Neural cell (in vitro differentiated cells): ENCODE measurements around the gene DAZAP1.

Source experiments
- CTCF ChIP-seq: fragments of 450-650 bp; IDR thresholded peaks from 2 replicates; pipeline ENCODE4 v1.5.1; 2014; ENCODE audit warnings: antibody characterized with exemption, mild to moderate bottlenecking, moderate library complexity; ENCODE audit not compliant: poor library complexity, severe bottlenecking
- MXI1 ChIP-seq: fragments of 450-650 bp; conservative IDR thresholded peaks from 2 replicates; pipeline ENCODE4 v1.6.1; 2014; ENCODE audit warnings: antibody characterized with exemption, mild to moderate bottlenecking; ENCODE audit not compliant: poor library complexity, severe bottlenecking
- RAD21 ChIP-seq: fragments of 450-650 bp; conservative IDR thresholded peaks from 2 replicates; pipeline ENCODE4 v1.6.1; 2014; ENCODE audit warnings: antibody characterized with exemption, mild to moderate bottlenecking, moderate library complexity

- no peak for TF ChIP-seq CTCF
- TF ChIP-seq RAD21, result no peak
- TF ChIP-seq MXI1, result no peak
These were observed 63.7 kb downstream of the DAZAP1 start for GRCh38 chr19:1471010-1471514.
